GM12874 (cell line): ENCODE data around the gene ETV1.

Experiments used
- CTCF ChIP-seq: IDR thresholded peaks from 2 replicates; pipeline ENCODE4 v1.5.1; 2011; ENCODE audit warnings: low read depth, mild to moderate bottlenecking, control low read depth, low read length, moderate library complexity; ENCODE audit not compliant: insufficient read depth

ETV1 gene

GRCh38 chr7:13948019-13948801 lies 41.3 kb downstream of the ETV1 start:
- TF ChIP-seq CTCF: no peak

GRCh38 chr7:13947535-13947934 lies 41.9 kb downstream of the ETV1 start:
- no peak for TF ChIP-seq CTCF

DNA sequence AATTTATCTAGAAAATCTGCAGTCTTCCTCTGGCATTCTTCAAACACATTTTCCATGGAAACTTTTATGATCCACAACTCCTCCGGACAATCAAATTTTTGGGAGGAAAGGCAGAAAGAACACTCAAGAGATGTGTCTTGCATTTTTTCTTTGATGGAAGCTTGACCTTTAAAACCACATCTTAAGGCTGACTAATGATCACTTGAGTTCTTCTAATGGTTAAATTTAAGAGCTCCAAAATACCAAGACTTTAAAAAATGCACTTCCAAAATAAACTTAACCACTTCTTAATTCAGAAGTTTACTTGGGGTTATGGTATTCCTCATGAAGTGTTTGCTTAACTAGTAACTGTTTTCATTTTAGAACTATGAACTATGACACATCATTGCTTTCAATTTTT lies 43.3 kb downstream of the ETV1 start:
- TF ChIP-seq CTCF: no peak

GRCh38 chr7:13945670-13946069 lies 43.8 kb downstream of the ETV1 start:
- TF ChIP-seq CTCF: no peak

DNA sequence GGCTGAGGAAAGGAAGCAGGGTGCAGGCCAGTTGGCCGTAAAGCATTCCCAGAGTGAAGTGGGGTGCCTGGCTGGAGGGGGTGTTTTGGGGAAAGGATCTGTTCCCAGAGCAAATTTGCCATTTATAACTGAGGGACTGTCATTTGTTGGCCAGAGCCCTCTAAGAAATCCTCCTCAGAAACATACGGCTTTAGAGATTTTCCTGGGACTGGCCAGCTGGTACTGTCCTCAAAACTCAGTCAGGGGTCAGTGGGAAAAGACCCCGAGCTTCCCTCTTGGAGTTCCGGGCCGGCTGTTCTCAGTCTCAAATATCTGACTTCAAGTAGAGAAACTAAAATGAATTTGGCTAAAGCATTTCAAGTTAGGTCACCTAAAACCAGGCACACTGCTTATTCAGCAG lies 55.9 kb downstream of the ETV1 start:
- TF ChIP-seq CTCF: no peak

- no peak for TF ChIP-seq CTCF
Measured at GRCh38 chr7:13933091-13933490, 56.4 kb downstream of the ETV1 start.

- no peak for TF ChIP-seq CTCF
Measured at GRCh38 chr7:13932131-13932530, 57.3 kb downstream of the ETV1 start.
